DND-41 (cell line): Measurements from ENCODE around the gene GRID2.

Experiments used
- EZH2 ChIP-seq: IDR thresholded peaks from 3 replicates; pipeline ENCODE4 v1.6.1; 2012; ENCODE audit warnings: borderline replicate concordance, low read depth, mild to moderate bottlenecking, moderate library complexity, low read length, inconsistent platforms; ENCODE audit not compliant: severe bottlenecking
- TF ChIP-seq, protein P1 (sequence below): IDR thresholded peaks from 2 replicates; pipeline ENCODE4 v1.5.1; 2012; ENCODE audit warnings: borderline replicate concordance, low read length, moderate library complexity, mild to moderate bottlenecking; ENCODE audit not compliant: poor library complexity, severe bottlenecking; ENCODE audit errors: extremely low read depth

DNA sequence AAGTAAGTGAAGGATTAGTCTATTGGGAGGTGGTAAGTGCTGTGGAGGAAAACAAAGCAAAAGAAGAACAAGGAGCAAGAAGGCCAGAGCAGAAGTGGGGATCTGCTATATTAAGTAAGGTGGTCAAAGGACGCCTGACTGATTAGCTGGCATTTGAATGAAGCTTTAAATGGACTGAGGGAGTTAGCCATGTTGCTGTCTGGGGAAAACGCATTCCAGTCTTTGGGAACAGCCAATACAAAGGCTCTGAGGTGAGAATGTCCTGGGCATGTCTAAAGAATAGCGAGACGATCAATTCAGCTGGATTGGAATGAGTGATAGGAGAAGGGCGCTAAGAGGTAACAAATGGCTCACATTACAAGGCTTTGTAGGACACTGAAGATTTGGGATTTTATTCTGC is 1476.3 kb downstream of the GRID2 start:
- TF ChIP-seq, protein P1, sequence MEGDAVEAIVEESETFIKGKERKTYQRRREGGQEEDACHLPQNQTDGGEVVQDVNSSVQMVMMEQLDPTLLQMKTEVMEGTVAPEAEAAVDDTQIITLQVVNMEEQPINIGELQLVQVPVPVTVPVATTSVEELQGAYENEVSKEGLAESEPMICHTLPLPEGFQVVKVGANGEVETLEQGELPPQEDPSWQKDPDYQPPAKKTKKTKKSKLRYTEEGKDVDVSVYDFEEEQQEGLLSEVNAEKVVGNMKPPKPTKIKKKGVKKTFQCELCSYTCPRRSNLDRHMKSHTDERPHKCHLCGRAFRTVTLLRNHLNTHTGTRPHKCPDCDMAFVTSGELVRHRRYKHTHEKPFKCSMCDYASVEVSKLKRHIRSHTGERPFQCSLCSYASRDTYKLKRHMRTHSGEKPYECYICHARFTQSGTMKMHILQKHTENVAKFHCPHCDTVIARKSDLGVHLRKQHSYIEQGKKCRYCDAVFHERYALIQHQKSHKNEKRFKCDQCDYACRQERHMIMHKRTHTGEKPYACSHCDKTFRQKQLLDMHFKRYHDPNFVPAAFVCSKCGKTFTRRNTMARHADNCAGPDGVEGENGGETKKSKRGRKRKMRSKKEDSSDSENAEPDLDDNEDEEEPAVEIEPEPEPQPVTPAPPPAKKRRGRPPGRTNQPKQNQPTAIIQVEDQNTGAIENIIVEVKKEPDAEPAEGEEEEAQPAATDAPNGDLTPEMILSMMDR, result no peak
- TF ChIP-seq EZH2, result no peak
